GM12891 (cell line): Measurements from ENCODE around the gene PTPRD.

Source experiments
- POLR2A ChIP-seq: IDR thresholded peaks from 2 replicates; pipeline ENCODE4 v1.6.1; 2011; ENCODE audit warnings: low read depth, low read length, control low read depth
- POLR2AphosphoS5 ChIP-seq: IDR thresholded peaks from 2 replicates; pipeline ENCODE4 v1.6.1; 2011; ENCODE audit warnings: low read depth, low read length, control low read depth
- SPI1 ChIP-seq: IDR thresholded peaks from 2 replicates; pipeline ENCODE4 v1.6.1; 2011; ENCODE audit warnings: low read depth, low read length, control low read depth
- TAF1 ChIP-seq: IDR thresholded peaks from 2 replicates; pipeline ENCODE4 v1.6.1; 2011; ENCODE audit warnings: low read depth, low read length, control low read depth

- no peak for TF ChIP-seq POLR2AphosphoS5
- no peak for TF ChIP-seq POLR2A
- TF ChIP-seq SPI1, result no peak
- no peak for TF ChIP-seq TAF1
Measured at GRCh38 chr9:8874482-8874881, 1738.3 kb downstream of the PTPRD start.
